ENCODE data around the gene HSD3B7.

GRCh38 chr16:30980434-30980833 is 4.6 kb upstream of the HSD3B7 start:
- TF ChIP-seq CTCF (IDR thresholded peaks at IDR 0.05; ENCODE audit: low read length) (no peak), EZH2 (IDR thresholded peaks at IDR 0.05; ENCODE audit: borderline replicate concordance, low read length) (no peak)
